ENCODE results near the gene GKN2. TPM values are rescaled to one million over a fixed set of nuclear protein-coding genes. Genes with fewer than 3 reads are reported as not detected.

GKN2 gene
- total RNA-seq, 1 experiment from 2014 or later = not detected

DNA sequence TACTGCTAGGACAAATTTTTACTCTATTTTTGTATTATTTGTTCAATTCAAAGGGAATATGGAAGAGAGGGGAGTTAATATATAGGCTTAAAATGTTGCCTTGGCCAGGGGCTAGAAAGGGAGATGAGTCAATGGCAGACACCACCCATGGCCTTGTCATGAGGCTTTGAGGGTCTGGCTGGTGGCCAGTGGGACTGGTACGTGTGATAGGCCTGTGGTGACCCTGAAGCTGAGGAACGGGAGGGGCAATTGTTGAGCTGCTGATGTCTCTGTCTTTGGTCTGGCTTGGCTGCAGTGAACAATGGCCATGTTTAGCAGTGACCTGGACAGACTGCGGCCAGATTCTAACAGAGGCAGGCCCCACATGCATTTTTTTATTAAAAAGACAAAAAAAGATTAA, 40.2 kb upstream of the GKN2 start:
- H3K36me3 Mint-ChIP-seq (ENCODE audit: insufficient read depth in 1 of 3, low read depth in 3 of 3) = no peaks in the 10 kb centered on the region; a peak in 1 of 7 replicates
- no peak overlapping the region for H3K4me3 Mint-ChIP-seq
- H3K79me2 ChIP-seq (ENCODE audit: insufficient read depth, low read length) = no peaks in the 10 kb centered on the region
- H3K56ac ChIP-seq (ENCODE audit: insufficient read length, low read depth, low read length) = no peak overlapping the region
- peaks cover 6% of the 10 kb centered on the region for H3K27me3 Mint-ChIP-seq (ENCODE audit: low read depth)
- H2AFZ ChIP-seq (ENCODE audit: low read length) = no peak overlapping the region
- no peaks in the 10 kb centered on the region for H3K79me1 ChIP-seq (ENCODE audit: insufficient read depth, low read depth, low read length, poor library complexity, severe bottlenecking)
- H3K9me3 ChIP-seq (ENCODE audit: control insufficient read depth, low read depth, low read length) = no peaks in the 10 kb centered on the region
- H2BK20ac ChIP-seq (ENCODE audit: low read depth, low read length, poor library complexity, severe bottlenecking) = no peak overlapping the region
- no peak overlapping the region for H2BK15ac ChIP-seq (ENCODE audit: low read depth, low read length)
- H3T11ph ChIP-seq (ENCODE audit: low read length) = no peak overlapping the region
- no peaks in the 10 kb centered on the region for H3K9me3 Mint-ChIP-seq
- WGBS (ENCODE audit: extremely low coverage, insufficient read length, low lambda C conversion rate) = no CpG with 5 or more reads among the region's 3 CpGs
- H3K4ac ChIP-seq (ENCODE audit: low read depth, low read length) = no peak overlapping the region
- H2BK12ac ChIP-seq (ENCODE audit: insufficient read length, low read depth, low read length) = no peak overlapping the region
- H3K27me3 ChIP-seq (ENCODE audit: insufficient read depth, low read length) = no peaks in the 10 kb centered on the region
- H2AK5ac ChIP-seq (ENCODE audit: insufficient read length, low read length) = no peak overlapping the region
- no peaks in the 10 kb centered on the region for H3K4me1 ChIP-seq (ENCODE audit: insufficient read depth, low read length)
- H3K27ac ChIP-seq (ENCODE audit: insufficient read length, low read depth, low read length) = no peak overlapping the region
- H2BK120ac ChIP-seq (ENCODE audit: low read depth, low read length, poor library complexity, severe bottlenecking) = no peak overlapping the region
- no peak overlapping the region for H4K8ac ChIP-seq (replicated peaks; ENCODE audit: insufficient read length, low read depth, low read length)
- H3K9ac ChIP-seq (ENCODE audit: extremely low read depth, insufficient read length, low read length) = no peak overlapping the region
- H4K5ac ChIP-seq (ENCODE audit: insufficient read length, low read depth, low read length) = no peak overlapping the region
- H3K23me2 ChIP-seq (ENCODE audit: insufficient read length, low read depth, low read length, poor library complexity, severe bottlenecking) = no peaks in the 10 kb centered on the region
- H3K23ac ChIP-seq (ENCODE audit: insufficient read length, low read depth, low read length) = no peak overlapping the region
- H4K20me1 ChIP-seq (ENCODE audit: control insufficient read depth, insufficient read depth, insufficient read length) = no peaks in the 10 kb centered on the region
- no peak overlapping the region for H4K91ac ChIP-seq (ENCODE audit: insufficient read length, low read depth, low read length)
- no peak overlapping the region for H3K4me2 ChIP-seq (ENCODE audit: insufficient read depth, insufficient read length, low read length)
- TF ChIP-seq, protein P1, sequence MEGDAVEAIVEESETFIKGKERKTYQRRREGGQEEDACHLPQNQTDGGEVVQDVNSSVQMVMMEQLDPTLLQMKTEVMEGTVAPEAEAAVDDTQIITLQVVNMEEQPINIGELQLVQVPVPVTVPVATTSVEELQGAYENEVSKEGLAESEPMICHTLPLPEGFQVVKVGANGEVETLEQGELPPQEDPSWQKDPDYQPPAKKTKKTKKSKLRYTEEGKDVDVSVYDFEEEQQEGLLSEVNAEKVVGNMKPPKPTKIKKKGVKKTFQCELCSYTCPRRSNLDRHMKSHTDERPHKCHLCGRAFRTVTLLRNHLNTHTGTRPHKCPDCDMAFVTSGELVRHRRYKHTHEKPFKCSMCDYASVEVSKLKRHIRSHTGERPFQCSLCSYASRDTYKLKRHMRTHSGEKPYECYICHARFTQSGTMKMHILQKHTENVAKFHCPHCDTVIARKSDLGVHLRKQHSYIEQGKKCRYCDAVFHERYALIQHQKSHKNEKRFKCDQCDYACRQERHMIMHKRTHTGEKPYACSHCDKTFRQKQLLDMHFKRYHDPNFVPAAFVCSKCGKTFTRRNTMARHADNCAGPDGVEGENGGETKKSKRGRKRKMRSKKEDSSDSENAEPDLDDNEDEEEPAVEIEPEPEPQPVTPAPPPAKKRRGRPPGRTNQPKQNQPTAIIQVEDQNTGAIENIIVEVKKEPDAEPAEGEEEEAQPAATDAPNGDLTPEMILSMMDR (conservative IDR thresholded peaks at IDR 0.05) = no peak
- no peak overlapping the region for H3K18ac ChIP-seq (ENCODE audit: insufficient read length, low read depth, low read length)
- H3K27ac Mint-ChIP-seq = no peak overlapping the region
- DNase-seq = no peak
- H3K14ac ChIP-seq (ENCODE audit: insufficient read depth, low read length) = no peak overlapping the region
- H3K4me1 Mint-ChIP-seq = no peaks in the 10 kb centered on the region
- no peak overlapping the region for H2BK5ac ChIP-seq (ENCODE audit: insufficient read length, low read length)

Data from H9 (cell line).